Esophagus squamous epithelium (tissue), 4 donors: ENCODE measurements around the gene GAB2.

ENCODE experiments used
- POLR2A ChIP-seq, 4 donors: fragments of 450-650 bp; IDR thresholded peaks; one replicate each; pipeline ENCODE4 v1.6.1; 2017; ENCODE audit warnings: antibody characterized with exemption in 4 of 4, mild to moderate bottlenecking in 4 of 4, moderate library complexity in 3 of 4
- TF ChIP-seq, protein P1 (sequence below), 6 experiments: fragments of 450-650 bp in 4 of 6; fragments of 200-600 bp in 2 of 6; sonication (generic) in 2 of 6; IDR thresholded peaks; one replicate each; pipeline ENCODE4 v1.5.1; 2016 to 2019; ENCODE audit warnings: antibody characterized with exemption in 6 of 6, mild to moderate bottlenecking in 4 of 6, moderate library complexity in 4 of 6

DNA sequence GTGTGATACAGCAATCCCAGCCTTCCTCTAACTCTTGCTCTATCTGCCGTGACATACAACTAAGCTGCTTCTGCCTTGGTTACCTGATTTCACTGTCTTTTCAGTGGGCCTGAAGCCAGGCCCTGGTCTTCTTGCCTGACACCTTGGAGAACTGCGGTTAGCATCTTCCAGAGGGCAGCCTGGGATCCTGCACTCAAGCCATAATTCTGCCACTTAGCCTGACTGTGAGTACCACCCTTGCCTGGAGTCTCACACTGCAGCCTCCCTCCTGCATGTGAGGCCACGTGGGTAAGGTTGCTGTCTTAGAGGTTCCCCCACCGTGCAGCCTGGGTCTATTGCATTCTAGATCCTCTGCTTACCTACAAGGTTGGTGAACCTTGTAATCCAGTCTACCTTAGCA is 193.1 kb downstream of the GAB2 start:
- TF ChIP-seq, protein P1, sequence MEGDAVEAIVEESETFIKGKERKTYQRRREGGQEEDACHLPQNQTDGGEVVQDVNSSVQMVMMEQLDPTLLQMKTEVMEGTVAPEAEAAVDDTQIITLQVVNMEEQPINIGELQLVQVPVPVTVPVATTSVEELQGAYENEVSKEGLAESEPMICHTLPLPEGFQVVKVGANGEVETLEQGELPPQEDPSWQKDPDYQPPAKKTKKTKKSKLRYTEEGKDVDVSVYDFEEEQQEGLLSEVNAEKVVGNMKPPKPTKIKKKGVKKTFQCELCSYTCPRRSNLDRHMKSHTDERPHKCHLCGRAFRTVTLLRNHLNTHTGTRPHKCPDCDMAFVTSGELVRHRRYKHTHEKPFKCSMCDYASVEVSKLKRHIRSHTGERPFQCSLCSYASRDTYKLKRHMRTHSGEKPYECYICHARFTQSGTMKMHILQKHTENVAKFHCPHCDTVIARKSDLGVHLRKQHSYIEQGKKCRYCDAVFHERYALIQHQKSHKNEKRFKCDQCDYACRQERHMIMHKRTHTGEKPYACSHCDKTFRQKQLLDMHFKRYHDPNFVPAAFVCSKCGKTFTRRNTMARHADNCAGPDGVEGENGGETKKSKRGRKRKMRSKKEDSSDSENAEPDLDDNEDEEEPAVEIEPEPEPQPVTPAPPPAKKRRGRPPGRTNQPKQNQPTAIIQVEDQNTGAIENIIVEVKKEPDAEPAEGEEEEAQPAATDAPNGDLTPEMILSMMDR (IDR thresholded peaks at IDR 0.05) = no peak
- TF ChIP-seq POLR2A (IDR thresholded peaks at IDR 0.05) = no peak
